Epithelial cell of proximal tubule (primary cell): ENCODE data around the gene ARFRP1. TPM values are rescaled to one million over a fixed set of nuclear protein-coding genes. Genes with fewer than 3 reads are reported as not detected.
"Not testable (repeated sequence)": the region's sequence is repeated elsewhere in the genome, so short reads cannot be mapped to it uniquely, and the experiment has no call there.

Experiments used
- DNase-seq: peaks from one replicate; pipeline ENCODE4 v3.0.0-alpha.2; 2011; ENCODE audit warnings: low read depth
- H3K4me3 ChIP-seq: 2 replicates; pipeline ENCODE4 v1.5.1; 2011; ENCODE audit warnings: low read depth, mild to moderate bottlenecking, low read length
- CTCF ChIP-seq: conservative IDR thresholded peaks from 2 replicates; pipeline ENCODE4 v1.5.1; 2012; ENCODE audit warnings: low read depth, mild to moderate bottlenecking, low read length
- total RNA-seq: library from RNA; depleted of rRNA; stranded (reverse); fragments of >200 nt; gene quantifications from 2 replicates; pipeline ENCODE4 v1.2.3, GENCODE V29; 2015

The ARFRP1 gene
- total RNA-seq, 1 donor from 2014 or later = 49.0 TPM

GRCh38 chr20:63734946-63735858, 27.4 kb upstream of the ARFRP1 start:
- TF ChIP-seq CTCF = no peak
- DNase-seq = no peak
- no peak overlapping the region for H3K4me3 ChIP-seq

- DNase-seq = no peak
- no peak for TF ChIP-seq CTCF
- no peak overlapping the region for H3K4me3 ChIP-seq
Observed at GRCh38 chr20:63734111-63734945, 26.6 kb upstream of the ARFRP1 start.

GRCh38 chr20:63733579-63734081, 25.9 kb upstream of the ARFRP1 start:
- no peak overlapping the region for H3K4me3 ChIP-seq
- no peak for DNase-seq
- TF ChIP-seq CTCF = no peak

- H3K4me3 ChIP-seq = no peak overlapping the region
- DNase-seq = no peak
- no peak for TF ChIP-seq CTCF
Observed at GRCh38 chr20:63733117-63733516, 25.3 kb upstream of the ARFRP1 start.

GRCh38 chr20:63732118-63733095, 24.6 kb upstream of the ARFRP1 start:
- TF ChIP-seq CTCF = no peak
- no peak overlapping the region for H3K4me3 ChIP-seq
- DNase-seq = no peak

GRCh38 chr20:63731410-63731809, 23.6 kb upstream of the ARFRP1 start:
- DNase-seq = no peak
- no peak overlapping the region for H3K4me3 ChIP-seq
- TF ChIP-seq CTCF = no peak

GRCh38 chr20:63730189-63730733, 22.5 kb upstream of the ARFRP1 start:
- H3K4me3 ChIP-seq, DNase-seq: not testable (repeated sequence)

- not testable (repeated sequence) for DNase-seq, H3K4me3 ChIP-seq
Observed at GRCh38 chr20:63722967-63723622, 15.3 kb upstream of the ARFRP1 start.
